NT2/D1 (cell line): ENCODE measurements around the gene PRKN.

Experiments
- DNase-seq: peaks from one replicate; pipeline ENCODE4 v3.0.0-alpha.2; 2011; ENCODE audit warnings: low read depth, low spot score
- H3K27me3 ChIP-seq: 2 replicates; pipeline ENCODE4 v1.6.0; 2011; ENCODE audit warnings: mild to moderate bottlenecking; ENCODE audit not compliant: insufficient read length, insufficient read depth
- H3K36me3 ChIP-seq: 2 replicates; pipeline ENCODE4 v1.6.1; 2011; ENCODE audit warnings: mild to moderate bottlenecking, low read length, mixed read lengths; ENCODE audit not compliant: insufficient read depth, insufficient read length
- H3K4me1 ChIP-seq: 2 replicates; pipeline ENCODE4 v1.5.1; 2011; ENCODE audit not compliant: insufficient read depth, insufficient read length
- H3K4me3 ChIP-seq: 2 replicates; pipeline ENCODE4 v1.5.1; 2011; ENCODE audit warnings: low read depth; ENCODE audit not compliant: insufficient read length
- H3K9ac ChIP-seq: 2 replicates; pipeline ENCODE4 v1.6.0; 2011; ENCODE audit warnings: low read depth; ENCODE audit not compliant: insufficient read length
- H3K9me3 ChIP-seq: 2 replicates; pipeline ENCODE4 v1.5.1; 2011; ENCODE audit warnings: mild to moderate bottlenecking, low read length; ENCODE audit not compliant: insufficient read depth
- SUZ12 ChIP-seq: IDR thresholded peaks from 2 replicates; pipeline ENCODE4 v1.6.1; 2011; ENCODE audit not compliant: insufficient read length, insufficient read depth; ENCODE audit errors: extremely low read depth
- YY1 ChIP-seq: IDR thresholded peaks from 2 replicates; pipeline ENCODE4 v1.6.1; 2011; ENCODE audit not compliant: insufficient read length, insufficient read depth
- ZNF274 ChIP-seq: IDR thresholded peaks from 2 replicates; pipeline ENCODE4 v1.6.1; 2011; ENCODE audit warnings: mild to moderate bottlenecking, low read depth, low read length

PRKN gene

DNA sequence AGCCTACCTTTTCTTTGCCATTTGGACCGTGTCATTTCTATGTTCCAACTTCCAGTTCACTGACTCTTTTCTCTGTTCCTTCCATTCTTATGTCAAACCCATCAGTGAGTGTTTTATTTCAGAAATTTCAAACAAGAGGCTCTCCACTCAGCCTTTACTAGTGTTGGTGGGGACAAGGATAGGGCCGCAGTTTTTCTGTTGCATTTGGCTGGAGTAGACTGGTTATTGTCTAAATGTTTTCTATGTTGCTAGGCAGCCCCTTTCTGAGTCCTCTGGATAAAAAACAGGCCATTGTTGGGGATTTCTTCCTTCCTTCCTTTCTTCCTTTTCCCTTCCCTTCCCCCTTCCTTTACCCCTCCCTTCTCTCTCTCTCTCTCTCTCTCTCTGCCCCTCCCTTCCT is 288.6 kb downstream of the PRKN start:
- Histone ChIP-seq H3K4me3 (no peak overlapping the region), H3K9me3 (peaks cover 11% of the 10 kb centered on the region; the same call in 1 of the 2 replicates), H3K36me3 (no peaks in the 10 kb centered on the region), H3K4me1 (no peaks in the 10 kb centered on the region), H3K9ac (no peak overlapping the region), H3K27me3 (no peaks in the 10 kb centered on the region)
- TF ChIP-seq ZNF274 (no peak), YY1 (no peak), SUZ12 (no peak)
- DNase-seq: no peak

DNA sequence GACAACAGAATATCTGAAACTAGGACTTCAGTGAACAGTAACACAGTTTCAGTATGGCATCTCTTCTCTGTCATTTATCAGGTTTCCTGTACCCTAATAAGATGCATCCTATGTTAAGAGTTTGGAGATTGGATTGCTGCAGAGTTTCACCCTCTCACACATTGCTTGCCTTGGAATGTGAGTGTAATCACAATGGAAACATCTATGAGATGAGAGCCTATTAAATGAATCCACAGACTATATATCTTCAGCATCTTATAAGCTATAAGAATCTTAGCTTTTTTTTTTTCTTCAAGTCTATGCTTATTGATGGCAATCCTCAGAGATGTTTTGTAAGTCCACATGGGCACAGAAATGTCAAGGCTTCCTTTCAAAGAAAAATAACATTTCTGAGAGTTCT is 292.5 kb downstream of the PRKN start:
- H3K4me1 ChIP-seq: no peaks in the 10 kb centered on the region
- no peak overlapping the region for H3K4me3 ChIP-seq
- H3K9ac ChIP-seq: no peak overlapping the region
- H3K9me3 ChIP-seq: peaks cover 11% of the 10 kb centered on the region; the same call in 1 of the 2 replicates
- no peak for DNase-seq
- H3K36me3 ChIP-seq: no peaks in the 10 kb centered on the region
- H3K27me3 ChIP-seq: no peaks in the 10 kb centered on the region
- TF ChIP-seq SUZ12 (no peak), ZNF274 (no peak), YY1 (no peak)

DNA sequence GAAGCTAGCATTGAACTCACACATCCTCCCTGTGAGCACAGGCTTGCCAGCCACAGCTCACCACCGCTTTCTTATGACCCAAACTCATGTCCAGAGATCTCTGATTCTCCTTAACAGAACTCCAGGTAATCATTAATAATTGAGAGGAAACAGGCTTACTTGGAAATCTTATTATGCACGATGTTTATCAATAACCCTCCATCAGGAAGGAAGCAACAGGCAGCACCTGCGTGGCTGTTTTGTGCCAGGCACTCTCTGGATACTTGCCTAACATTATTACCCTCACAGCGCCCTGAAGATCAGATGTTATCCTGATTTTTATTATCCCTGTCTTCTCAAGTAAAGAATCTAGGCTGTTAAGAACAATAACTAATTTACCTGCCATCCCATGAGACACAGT is 306.6 kb downstream of the PRKN start:
- no peak for TF ChIP-seq SUZ12
- TF ChIP-seq YY1: no peak
- no peak for TF ChIP-seq ZNF274
- H3K9ac ChIP-seq: no peak overlapping the region
- H3K36me3 ChIP-seq: no peaks in the 10 kb centered on the region
- H3K4me1 ChIP-seq: no peaks in the 10 kb centered on the region
- H3K4me3 ChIP-seq: no peak overlapping the region
- H3K27me3 ChIP-seq: no peaks in the 10 kb centered on the region
- DNase-seq: no peak
- no peaks in the 10 kb centered on the region for H3K9me3 ChIP-seq

DNA sequence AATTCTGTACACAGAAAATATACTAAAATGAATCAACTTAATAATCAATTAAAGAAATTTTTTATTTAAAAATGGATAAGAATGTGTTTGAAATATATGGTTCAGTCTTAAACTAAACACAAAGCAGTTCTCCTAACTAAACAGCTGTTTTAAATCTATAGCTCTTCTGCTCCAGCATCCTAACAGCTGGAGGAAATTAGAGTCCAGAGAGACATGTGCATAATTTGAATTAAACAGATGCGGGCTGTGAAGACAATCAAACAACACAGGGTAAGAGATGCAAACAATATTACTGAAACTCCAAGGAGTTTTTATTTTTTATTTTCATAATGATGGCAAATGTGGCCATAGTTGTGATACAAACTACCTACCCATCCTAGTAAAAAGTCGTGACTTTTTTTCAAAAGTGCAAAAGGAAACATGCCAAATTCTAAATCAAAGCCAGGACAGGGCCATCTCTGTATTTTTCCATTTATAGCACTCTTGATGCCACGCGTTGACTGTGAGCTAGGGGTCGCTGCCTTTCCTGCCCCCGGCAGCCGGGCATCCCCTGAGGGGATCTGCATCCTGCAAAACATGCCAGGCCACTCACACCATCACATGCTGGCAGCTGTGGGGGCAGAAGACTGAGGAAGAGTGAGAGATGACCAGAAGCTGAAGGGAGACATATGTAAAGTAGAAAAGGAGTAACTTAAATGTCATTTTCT is 310.6 kb downstream of the PRKN start:
- Histone ChIP-seq H3K27me3 (no peaks in the 10 kb centered on the region), H3K9me3 (no peaks in the 10 kb centered on the region), H3K36me3 (no peaks in the 10 kb centered on the region), H3K9ac (no peak overlapping the region), H3K4me1 (no peaks in the 10 kb centered on the region), H3K4me3 (no peak overlapping the region)
- DNase-seq: no peak
- no peak for TF ChIP-seq ZNF274
- TF ChIP-seq YY1: no peak
- TF ChIP-seq SUZ12: no peak

DNA sequence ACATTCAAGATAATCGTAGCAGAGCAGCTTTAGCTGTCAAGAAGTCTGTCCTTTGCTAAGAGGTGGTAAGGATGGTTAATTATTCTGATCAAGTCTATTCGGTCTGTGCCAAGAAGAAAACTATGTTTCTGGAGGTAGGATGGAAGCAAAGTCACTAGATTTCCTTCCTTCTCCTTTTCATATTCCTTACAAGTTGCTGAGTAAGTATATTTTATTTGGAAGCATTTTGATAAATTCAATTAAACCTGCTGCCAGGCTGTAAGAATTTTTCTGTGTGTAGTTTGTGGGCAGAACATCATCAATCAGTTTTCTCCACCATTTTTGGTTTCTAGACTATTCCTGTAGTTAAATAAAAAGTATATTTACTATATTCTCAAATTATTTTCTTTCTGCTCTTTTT is 311.3 kb downstream of the PRKN start:
- DNase-seq: no peak
- Histone ChIP-seq H3K4me3 (no peak overlapping the region), H3K36me3 (no peaks in the 10 kb centered on the region), H3K27me3 (no peaks in the 10 kb centered on the region), H3K9ac (no peak overlapping the region), H3K9me3 (no peaks in the 10 kb centered on the region), H3K4me1 (no peaks in the 10 kb centered on the region)
- TF ChIP-seq SUZ12 (no peak), YY1 (no peak), ZNF274 (no peak)

DNA sequence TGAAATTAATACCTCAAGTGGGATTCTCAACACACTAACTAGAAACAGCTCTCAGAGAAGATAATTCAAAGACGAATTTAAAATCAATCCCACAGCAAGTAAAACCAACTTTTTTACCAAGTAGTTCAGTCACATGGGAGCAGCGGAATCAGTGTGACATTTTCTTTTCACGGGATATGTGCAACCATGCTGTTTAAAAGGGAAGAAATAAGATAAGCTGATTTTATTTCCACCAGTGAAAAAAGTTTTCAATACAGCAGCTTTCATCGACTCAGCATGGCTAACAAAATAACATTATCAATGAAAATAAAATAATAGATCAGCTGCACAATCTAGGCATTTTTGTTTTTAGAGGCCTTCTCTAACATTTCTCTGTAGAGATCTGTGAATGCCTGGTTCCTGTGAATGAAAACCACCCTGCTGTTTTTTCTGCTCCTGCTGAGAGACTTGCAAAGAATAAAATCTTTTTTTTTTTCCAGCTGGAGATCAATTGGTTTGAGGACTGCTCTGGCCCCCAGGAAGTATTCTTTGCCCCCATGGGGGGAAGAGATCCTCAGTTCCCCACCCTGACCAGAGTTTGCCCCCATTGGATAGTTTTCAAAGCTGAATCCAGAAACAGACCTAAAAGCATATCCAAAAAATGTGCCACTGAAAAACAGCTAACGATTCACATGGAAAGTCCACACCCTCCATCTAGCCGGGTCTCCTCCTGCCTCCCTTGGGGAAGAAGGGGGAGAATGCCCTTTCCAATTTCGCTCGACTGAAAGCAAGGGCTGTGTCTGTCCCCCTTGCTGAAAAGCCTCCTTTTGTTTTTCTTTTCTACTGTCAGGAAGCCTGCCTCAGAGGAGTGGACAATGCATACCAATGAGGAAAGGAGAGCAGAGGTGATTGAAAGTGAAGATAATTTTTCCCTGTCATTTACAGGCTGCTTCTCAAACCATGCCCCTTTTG is 317.6 kb downstream of the PRKN start:
- no peak overlapping the region for H3K9ac ChIP-seq
- H3K36me3 ChIP-seq: no peaks in the 10 kb centered on the region
- no peaks in the 10 kb centered on the region for H3K9me3 ChIP-seq
- DNase-seq: peak; percentile 44
- no peaks in the 10 kb centered on the region for H3K27me3 ChIP-seq
- H3K4me3 ChIP-seq: no peak overlapping the region
- no peaks in the 10 kb centered on the region for H3K4me1 ChIP-seq
- no peak for TF ChIP-seq ZNF274
- TF ChIP-seq YY1: no peak
- TF ChIP-seq SUZ12: no peak

DNA sequence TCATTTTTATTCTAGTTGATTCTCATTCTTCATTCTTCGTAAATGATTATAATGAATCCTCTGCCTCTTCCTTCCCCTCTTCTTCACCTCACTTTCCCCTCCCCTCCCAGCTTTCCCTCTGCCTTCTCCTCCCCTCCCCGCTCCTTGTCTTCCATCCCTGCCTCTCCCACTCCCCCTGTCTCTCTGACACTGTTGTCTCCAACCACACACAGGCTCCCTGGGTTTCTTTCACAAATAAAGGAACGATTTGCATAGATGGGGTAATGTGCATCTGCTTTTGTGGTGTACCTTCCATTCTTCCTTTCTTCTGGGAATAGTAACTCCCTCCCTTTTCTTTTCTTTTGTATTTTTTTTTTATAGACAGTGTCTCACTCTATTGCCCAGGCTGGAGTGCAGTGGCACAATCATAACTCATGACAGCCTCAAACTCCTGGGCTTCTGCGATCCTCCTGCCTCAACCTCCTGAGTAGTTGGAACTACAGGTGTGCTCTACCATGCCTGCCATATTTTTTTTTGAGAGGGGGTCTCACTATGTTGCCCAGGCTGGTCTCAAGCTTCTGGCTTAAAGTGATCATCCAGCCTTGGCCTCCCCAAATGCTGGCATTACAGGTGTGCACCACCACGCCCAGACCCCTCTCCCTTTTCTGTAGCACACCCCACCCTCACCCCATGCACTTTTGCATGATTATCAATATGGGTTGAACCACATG is 318.6 kb downstream of the PRKN start:
- TF ChIP-seq YY1: no peak
- no peak for TF ChIP-seq ZNF274
- TF ChIP-seq SUZ12: no peak
- Histone ChIP-seq H3K27me3 (no peaks in the 10 kb centered on the region), H3K9me3 (no peaks in the 10 kb centered on the region), H3K4me3 (no peak overlapping the region), H3K4me1 (no peaks in the 10 kb centered on the region), H3K36me3 (no peaks in the 10 kb centered on the region), H3K9ac (no peak overlapping the region)
- no peak for DNase-seq
